ENCODE data around the gene NFIA. TPM values are rescaled to one million over a fixed set of nuclear protein-coding genes. Genes with fewer than 3 reads are reported as not detected.

NFIA gene
- total RNA-seq, 1 experiment from 2014 or later = 4.6 TPM

DNA sequence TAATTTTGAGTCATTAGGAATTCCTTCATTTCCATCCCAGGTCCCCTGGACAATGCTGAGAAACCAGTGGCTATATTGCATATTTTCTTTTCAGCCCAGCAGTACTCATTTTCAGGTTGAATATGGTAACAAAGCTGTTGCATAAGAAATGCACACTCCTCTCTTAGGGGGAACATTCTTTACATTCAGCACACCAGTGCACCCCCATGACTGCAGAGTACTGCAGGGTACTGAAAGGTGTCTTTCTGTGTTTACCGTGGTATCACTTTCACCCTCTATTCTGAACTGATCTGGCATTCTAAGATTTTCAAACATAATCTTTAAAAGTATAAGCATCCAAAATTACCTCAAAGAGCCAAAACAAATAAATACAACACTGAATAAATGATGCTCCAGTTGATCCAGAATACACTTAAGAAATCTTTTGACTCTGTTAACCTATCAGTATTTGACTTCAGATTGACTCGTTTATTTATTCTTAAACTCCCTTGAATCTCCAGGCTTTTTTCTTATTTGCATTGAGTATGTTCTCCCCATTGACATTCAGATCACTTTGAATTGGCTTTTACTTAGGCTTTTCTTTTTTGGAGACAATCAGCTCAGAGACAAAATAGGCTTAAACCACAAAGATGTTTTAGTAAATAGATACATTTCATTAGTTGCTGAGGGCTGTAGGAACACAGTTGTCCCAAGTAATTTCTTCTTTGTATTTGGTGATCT lies 213.6 kb downstream of the NFIA start:
- DNase-seq (ENCODE audit: low read depth) = no peak

DNA sequence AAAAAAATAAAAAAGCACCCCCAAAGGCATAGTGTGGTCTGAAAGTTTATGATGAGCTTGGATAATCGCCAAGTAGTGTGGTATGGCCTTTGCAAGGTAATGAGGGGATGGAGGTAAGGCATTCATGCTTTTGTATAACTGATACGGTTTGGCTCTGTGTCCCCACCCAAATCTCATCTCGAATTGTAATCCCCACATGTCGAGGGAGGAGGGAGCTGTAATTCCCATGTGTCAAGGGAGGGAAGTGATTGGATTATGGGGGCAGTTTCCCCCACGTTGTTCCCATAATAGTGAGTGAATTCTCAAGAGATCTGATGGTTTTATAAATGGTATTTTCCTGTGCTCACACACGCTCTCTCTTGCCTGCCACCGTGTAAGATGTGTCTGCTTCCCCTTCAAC lies 215.5 kb downstream of the NFIA start:
- DNase-seq (ENCODE audit: low read depth) = no peak

DNA sequence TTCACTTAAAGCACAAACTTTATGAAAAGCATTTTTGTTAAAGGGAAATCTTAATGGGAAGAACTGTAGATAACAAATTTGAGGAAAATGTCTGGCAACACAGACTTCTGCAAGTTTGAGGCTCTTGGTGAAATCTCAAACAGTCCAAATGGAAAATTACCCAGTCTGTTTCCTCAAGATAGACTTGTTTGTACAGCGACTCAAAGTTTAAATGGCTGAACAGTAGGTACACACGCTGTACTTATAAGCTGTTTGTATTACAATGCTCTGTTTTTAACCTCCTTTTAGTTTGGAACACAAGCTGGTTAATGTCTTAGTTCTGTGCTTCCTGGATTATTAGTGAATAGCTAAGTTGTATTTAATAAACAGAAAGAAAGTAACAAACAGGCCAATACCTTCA lies 217.1 kb downstream of the NFIA start:
- DNase-seq (ENCODE audit: low read depth) = no peak

DNA sequence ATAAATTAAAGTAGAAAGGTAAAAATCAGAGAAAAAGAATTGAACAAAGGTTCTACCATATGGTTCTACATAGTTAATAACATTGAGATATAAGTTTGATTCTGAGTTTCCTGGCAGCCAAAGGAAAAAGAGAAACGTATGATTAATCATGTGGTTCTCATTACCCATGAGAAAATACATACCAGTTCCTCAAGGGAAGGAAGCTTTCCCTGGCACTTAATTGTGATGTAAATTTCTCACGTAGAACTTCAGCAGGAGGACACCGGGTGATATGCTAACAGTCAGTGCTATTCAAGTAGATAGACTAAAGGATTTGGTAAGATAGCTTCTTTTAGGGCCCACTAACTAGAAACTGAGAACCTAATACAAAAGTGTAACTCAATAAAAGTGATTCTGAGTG lies 218.5 kb downstream of the NFIA start:
- DNase-seq (ENCODE audit: low read depth) = no peak

DNA sequence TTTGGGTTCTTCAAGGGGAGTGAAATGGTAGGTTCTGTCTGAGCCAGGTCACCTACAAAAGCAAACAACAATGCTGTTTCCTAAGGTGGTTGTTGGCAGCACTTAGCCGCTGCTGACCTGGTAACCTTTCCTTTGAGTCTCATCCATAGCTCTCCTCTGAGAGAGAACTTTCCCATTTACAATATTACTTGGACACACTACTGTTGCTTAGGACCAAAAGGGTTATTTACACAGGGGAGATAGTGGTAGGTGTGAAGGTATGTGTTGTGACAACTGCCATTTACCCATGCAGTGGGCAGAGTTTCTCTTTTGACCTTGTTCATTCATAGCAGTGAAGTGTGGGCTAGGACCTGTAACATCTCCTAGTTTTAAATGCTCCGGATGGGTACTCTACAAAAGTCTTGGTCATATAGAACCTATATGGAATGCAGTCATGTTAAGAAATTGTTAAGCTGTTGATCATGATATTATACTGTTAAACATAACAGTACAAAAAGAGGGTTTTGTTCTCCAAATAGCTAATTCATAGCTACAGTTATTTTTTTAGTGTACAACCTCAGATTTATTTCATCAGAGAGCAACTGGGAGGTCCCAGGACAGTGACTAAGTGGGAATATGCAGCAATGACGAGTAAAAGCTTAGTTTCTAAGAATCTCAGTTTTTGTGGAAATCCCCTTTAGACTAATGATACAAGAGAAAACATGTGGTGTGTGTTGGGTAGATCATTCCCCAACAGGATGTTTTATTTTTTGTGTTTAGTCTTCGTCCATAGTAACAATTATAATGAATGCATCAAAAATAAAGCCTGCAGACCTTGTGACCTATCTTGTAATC lies 219.7 kb downstream of the NFIA start:
- peak; percentile 60 for DNase-seq (ENCODE audit: low read depth)

DNA sequence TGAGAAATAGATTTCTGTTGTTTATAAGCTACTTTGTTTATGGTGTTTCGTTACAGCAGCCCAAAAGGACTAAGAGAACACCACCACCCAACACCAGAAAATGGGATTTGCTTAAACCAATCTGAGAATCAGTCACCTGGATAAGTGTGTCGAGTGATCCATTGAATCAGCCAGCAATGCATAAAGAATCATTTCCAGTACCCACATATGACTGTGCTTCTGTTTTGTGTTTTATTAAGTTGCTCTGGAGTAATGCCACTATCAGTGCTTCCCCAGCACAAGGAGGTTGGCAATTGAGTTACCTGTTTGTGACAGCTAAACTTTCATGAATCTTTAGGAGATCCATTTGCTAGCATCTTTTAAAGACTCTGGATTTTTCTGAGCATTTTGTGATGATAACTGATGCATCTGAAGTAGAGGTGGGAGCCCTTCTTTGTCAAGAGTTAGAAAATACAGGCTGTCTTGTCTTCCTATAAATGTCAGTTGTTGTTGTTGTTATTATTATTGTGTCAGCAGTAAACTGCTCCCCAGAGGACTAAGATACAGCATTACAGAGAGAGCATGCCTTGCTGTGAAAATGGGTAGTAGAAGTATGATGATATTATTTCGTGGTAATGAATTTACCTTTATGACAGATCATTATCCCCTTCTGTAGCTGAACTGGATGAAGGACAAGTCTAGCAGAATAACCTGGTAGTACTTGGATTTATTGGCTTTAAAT lies 225.2 kb downstream of the NFIA start:
- DNase-seq (ENCODE audit: low read depth) = no peak

DNA sequence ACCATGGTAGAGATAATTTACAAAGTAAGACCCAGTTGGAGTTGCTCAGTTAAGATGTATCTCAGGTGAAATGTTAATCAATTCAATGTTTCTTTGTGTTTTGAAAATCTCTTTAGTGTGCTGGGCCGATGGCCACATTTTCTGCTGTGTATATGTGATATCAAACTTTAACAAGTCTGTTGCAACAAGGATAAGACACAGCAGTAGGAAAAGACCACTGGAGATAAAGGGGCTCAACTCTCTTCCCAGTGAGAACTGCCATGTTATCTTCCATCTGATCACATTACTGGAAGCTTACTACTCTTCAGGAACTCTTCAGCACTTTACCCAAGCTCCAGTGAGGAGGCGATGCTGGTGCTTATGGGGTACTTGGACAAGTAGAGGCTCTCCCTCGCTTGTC lies 227.7 kb downstream of the NFIA start:
- no peak for DNase-seq (ENCODE audit: low read depth)

DNA sequence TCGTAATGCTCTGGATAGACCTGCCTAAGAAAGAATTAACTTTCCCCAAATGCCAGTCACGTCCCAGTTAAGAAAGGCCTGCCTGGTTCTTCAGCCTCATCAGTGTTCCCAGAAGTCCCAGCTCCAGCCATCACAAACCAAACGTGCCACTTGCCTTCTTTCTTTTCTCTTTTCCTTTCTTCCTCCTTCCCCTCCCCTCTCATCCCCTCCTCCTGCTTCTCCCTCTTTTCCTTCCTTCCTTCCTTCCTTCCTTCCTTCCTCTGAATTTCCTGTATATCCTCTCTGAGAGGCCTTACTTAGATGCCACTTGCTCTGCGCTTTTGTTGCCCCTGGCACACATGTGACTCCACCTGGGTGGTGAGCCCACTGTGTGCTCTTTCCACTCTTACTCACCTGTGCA lies 228.2 kb downstream of the NFIA start:
- DNase-seq (ENCODE audit: low read depth) = no peak

DNA sequence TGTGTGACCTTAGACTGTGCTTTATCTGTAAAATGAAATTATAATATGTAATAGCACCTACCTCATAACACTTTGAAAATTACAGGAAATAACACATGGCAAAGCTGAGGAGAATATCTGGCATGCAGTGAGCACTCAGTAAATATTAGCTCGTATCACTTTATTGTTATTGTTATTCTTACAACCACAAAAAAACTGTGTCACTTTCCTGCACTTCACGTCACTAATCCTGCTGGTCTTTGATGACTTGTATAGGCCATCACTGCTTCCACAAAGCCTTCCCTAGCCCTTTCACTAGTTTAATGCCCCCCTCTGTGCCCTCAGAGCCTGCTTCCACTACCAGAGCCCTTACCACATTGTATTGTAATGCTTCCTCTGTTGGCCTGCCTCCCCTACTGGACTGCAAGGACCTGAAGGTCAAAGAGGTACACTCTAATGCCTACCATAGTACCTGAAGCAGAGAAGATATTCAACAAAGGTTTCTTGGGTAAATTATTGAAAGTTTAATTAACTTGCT lies 231.6 kb downstream of the NFIA start:
- no peak for DNase-seq (ENCODE audit: low read depth)

DNA sequence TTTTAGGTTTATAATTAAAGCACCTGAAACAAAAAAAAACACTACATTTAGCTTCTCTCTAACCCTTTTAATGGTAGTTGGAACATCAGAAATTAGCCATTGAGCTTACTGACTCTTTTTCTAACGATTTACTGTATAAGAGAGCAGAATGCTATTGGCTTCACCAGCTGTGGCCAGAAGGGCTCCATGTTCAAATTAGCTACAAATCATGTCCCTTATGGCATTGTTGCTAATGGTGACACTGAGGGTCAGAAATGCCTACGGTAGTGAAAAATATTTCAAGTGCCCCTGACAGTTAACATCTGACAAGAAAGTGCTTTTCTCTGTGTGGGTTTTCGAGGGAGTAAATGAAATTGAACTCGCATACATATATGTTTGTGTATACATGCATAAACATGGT lies 232.7 kb downstream of the NFIA start:
- no peak for DNase-seq (ENCODE audit: low read depth)

DNA sequence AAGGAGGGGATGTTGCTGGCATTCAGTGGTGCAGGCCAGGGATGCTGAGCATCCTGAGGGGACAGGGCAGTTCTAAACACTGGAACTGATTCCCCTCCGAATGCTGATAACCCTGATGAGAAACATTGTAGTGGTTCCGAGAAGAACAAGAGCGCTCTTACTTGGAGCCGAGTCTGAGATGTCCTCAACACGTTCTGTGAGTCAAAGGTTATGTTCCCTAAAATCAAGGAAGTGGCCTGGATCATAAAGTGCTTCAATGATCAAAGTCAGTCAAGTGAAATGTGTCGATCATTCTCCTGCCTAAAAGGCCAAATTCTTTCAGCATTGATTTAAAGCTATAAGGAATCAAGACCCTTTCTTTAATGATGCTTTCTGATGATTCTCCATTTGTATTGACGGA lies 234.1 kb downstream of the NFIA start:
- DNase-seq (ENCODE audit: low read depth) = no peak

DNA sequence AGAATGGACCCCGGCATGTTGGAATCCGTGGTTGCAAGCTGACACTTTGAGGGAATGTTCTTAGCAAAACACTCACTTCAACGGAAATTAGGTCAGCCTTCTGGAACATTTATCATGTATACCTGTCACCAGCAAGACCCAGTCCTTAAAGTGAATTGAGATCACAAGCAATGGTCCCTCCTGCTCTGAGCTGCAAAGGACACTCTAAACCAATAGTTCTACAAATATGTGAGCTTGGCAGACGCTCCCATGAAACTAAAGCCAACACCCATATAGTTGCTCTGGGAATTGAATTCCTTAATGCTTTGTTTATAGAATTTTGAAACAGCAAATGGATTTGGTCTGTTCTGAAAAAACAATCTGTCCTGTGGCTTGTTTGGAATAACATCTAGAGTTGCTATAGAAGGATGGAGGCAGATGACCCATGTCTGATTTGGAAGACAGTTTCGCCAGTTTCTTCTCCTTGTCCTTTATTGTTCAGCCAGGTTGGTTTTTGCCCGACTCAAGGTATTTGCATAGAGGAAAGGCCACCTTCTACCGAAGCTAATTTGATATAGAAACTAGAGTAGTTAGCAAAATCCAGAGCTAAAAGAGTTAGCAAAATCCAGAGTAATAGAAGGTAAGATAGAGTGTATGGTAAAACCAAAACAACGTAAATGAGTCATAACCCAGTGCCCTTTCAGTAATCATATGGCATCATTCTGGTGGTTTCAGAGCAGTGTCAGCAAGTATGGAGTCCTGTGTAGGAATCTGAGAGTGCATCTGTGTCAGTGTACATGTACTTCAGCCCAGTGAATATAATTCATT lies 236.2 kb downstream of the NFIA start:
- DNase-seq (ENCODE audit: low read depth) = peak; percentile 56

DNA sequence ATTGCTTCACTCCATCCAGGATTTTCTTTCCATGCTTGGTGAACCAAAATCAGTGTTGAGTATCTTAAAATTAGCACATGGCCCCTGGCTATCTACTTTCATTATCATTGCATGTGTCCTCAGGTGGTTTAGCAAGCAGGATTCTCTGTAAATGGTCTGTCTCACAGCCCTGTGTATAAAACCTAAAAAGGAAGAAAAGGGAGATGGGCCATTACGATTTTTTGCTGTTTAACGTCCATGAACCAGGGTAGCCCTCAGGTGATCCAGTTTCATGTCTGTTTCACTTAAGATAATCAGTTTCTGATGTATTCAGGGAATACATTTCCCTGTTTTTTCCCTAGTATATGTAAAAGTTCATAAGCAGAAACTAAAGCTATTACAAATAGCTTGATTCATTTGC lies 238.2 kb downstream of the NFIA start:
- no peak for DNase-seq (ENCODE audit: low read depth)

DNA sequence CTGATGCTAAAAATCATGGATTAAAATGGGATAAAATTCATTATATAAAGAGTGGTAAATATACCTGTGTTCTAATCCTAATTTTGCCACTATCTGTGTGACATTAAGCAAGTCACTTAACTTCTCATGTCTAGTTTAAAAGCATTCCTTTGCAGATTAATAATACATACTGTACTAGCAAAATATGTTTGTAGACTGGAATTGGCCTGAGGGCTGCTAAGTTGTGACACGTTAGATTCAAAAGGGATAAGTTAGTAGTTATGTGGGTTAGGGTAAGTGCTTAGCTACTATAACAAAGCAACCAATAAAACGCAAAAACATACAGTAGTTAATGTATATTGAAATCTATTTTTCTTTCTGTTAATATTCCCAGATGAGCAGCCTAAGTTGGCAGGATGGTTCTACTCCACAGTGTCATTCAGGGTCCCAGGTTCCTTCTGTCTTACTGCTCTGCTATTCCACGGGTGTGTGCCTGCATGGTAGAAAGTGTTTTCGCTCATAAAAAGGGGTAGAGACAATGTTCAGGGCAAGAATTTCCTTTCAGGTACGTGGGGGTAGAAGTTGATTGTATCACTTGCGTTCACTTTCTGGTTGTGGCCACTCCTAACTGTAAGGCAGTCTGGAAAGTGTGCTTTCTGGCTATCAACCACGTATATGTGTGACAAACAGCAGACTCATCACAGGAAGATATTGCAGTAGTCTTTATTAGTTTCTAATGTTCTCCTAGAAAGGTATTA lies 239.8 kb downstream of the NFIA start:
- DNase-seq (ENCODE audit: low read depth) = no peak

DNA sequence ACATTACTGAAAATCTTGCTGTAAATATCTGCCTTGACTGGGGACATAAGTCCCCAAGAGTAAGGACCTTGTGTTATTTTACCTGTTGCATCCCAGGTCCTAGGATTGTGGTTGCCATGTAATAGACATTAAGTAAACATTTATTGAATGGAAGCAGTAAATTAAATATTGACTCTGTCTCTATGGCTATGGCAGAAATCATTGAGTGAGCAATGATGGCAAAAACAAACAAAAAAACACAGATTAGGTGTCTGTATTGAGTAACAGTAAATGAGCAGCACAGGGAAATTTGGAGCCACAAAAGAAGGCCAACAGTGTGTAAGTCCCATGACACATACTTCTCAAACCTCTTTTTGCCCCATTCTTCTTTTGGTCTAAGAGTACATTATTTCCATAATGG lies 240.4 kb downstream of the NFIA start:
- DNase-seq (ENCODE audit: low read depth) = no peak

DNA sequence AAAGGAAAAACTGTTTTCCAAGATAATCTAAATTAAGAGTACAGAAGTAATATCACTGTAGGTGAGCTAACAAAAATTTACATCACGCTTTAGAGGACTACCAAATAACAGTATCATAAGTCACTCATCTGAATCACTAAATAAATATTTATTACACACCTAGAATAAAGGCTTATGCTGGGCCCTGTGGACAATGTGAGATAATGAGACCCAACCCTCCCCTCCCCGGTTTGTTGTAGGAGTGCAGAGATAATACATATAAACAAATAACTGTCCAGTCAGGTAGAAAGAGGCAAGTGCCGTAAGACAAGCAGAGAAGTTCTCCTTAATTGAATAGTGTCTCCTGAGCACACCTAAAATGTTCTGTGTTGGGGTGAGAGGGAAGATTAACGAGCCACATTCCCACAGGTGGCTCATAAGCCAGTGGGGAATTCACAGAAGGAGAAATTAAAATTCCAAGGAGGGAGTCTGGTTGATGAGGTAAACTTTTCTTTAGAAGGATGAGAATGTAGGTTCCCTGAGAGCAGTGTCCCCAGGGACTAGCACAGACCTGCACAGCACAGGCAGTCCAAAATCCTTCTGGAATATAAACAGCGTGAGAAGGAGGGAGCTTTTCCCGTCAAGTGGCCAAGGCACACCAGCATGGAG lies 241.4 kb downstream of the NFIA start:
- DNase-seq (ENCODE audit: low read depth) = no peak

DNA sequence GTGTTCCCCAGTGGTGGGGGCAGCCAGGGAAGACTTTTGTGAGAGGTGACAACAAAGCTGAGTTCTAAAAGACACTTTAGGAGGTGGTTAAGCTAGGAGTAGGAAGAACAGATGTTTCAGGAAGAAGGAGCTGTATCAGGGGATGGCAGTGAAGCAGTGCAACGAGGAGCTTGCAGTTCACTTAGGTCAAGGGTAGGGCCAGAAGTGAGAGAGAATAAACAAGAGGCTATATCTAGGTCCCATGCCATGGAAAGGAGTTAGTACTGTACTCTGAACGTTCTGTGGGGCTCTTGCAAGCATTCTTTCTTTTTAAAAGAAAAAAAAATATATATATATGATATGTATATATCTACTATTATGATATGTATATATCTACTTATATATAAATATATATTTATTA lies 244.4 kb downstream of the NFIA start:
- DNase-seq (ENCODE audit: low read depth) = no peak

DNA sequence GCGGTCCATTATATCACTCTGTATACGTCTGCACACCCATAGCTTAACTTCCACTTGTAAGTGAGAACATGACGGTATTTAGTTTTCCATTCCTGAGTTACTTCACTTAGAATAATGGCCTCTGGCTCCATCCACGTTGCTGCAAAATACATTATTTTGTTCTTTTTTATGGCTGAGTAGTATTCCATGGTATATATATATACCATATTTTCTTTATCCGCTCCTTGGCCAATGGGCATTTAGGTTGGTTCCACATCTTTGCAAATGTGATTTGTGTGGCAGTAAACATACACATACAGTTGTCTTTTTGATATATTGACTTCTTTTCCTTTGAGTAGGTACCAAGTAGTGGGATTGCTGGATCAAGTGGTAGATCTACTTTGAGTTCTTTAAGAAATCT lies 245.1 kb downstream of the NFIA start:
- DNase-seq (ENCODE audit: low read depth) = no peak

DNA sequence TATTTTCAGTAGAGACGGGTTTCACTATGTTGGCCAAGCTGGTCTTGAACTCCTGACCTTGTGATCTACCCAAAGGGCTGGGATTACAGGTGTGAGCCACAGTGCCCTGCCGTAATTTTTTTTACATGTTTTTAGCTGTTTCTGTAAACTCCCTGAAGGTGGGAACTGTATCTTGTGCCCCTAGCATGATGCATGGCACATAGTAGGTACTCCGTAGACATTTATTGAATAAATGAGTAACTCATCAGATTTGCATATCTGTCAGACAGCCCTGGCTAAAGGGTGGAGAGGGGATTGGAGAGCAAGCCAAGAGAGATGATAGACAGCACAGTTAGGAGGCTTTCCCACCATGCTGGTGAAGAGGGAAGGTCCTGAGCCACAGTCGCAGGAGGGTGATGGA lies 247.2 kb downstream of the NFIA start:
- DNase-seq (ENCODE audit: low read depth) = no peak

DNA sequence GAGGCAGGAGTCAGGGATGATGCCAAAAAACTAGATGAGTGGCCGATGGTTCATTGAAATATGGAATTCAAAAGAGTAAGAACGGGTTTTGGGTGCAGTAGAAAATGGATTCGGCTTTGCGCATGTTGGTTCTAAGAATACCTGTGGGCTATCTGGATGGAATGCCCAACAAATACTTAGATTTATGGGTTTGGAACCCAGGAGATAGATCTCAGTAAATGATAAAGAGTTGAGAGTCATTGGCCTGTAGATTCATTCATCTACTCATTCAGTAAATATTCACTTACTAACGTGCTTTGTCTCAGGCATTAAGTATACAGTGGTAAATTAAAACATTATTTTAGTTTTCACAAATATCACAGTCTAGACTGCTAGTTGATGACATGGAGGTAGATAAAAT lies 247.7 kb downstream of the NFIA start:
- no peak for DNase-seq (ENCODE audit: low read depth)
